Measurements from ENCODE around the gene PIP4K2B. TPM values are rescaled to one million over a fixed set of nuclear protein-coding genes. Genes with fewer than 3 reads are reported as not detected.

Gene PIP4K2B
- total RNA-seq, 1 experiment from 2014 or later = 25.5 TPM

DNA sequence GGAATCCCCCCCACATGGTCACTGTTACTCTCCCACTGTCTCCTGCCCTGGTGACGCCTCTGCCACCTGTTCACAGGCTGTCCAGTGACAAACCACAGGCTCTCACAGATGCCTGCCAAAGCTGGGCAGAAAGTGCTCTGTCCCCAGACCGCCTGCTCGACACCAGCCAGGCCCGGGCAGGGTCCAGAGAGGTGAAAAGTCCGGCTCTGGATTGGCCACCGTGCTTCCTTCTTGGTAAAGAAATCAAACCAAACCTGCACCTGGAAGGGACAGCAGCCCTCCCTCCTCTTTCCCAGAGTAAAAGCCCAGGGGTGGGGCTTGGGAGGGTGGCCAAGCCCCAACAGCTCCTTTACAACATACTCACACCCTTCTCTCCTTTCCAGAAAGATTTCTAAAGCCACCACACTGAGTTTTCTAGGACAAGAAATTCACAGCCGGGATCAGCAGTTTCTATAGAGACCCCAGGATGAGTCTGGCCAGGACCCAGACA lies 57.4 kb downstream of the PIP4K2B start:
- Histone ChIP-seq H3K4me1 (ENCODE audit: insufficient read depth, low read length) (peaks cover 8% of the 10 kb centered on the region), H3K4me3 (ENCODE audit: low read length) (no peak overlapping the region), H3K36me3 (ENCODE audit: low read depth, low read length) (no peaks in the 10 kb centered on the region; the same call in 1 of the 2 replicates), H3K9me3 (ENCODE audit: low read length) (no peaks in the 10 kb centered on the region), H2AFZ (ENCODE audit: low read length) (no peak overlapping the region), H3K9ac (ENCODE audit: low read length) (no peak overlapping the region), H3F3A (ENCODE audit: low read length, unreplicated experiment) (no peaks in the 10 kb centered on the region), H3K79me2 (ENCODE audit: low read length) (peaks cover 63% of the 10 kb centered on the region), H4K20me1 (ENCODE audit: low read length) (peaks cover 8% of the 10 kb centered on the region; the same call in 1 of the 2 replicates), H3K27ac (ENCODE audit: low read length) (no peak overlapping the region), H3K9me2 (replicated peaks; ENCODE audit: low read length) (no peaks in the 10 kb centered on the region), H3K4me2 (ENCODE audit: low read length) (no peak overlapping the region), H3K27me3 (ENCODE audit: low read length) (no peaks in the 10 kb centered on the region)
- no peak for ATAC-seq
- DNase-seq = no peak
- intact Hi-C loops (cut with micrococcal nuclease) = no loop called here
- BruUV-seq (replicated peaks) = no TSS peak
- ChIA-PET POLR2A (ENCODE audit: unreplicated experiment) (no interaction called here), CTCF (no interaction called here)
- TF ChIP-seq EZH2phosphoT487 (IDR thresholded peaks at IDR 0.05; ENCODE audit: borderline replicate concordance, low read length) = no peak
- TF ChIP-seq, protein P1, sequence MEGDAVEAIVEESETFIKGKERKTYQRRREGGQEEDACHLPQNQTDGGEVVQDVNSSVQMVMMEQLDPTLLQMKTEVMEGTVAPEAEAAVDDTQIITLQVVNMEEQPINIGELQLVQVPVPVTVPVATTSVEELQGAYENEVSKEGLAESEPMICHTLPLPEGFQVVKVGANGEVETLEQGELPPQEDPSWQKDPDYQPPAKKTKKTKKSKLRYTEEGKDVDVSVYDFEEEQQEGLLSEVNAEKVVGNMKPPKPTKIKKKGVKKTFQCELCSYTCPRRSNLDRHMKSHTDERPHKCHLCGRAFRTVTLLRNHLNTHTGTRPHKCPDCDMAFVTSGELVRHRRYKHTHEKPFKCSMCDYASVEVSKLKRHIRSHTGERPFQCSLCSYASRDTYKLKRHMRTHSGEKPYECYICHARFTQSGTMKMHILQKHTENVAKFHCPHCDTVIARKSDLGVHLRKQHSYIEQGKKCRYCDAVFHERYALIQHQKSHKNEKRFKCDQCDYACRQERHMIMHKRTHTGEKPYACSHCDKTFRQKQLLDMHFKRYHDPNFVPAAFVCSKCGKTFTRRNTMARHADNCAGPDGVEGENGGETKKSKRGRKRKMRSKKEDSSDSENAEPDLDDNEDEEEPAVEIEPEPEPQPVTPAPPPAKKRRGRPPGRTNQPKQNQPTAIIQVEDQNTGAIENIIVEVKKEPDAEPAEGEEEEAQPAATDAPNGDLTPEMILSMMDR (conservative IDR thresholded peaks at IDR 0.05; ENCODE audit: low read depth, low read length) = no peak
- no peak for TF ChIP-seq EZH2 (IDR thresholded peaks at IDR 0.05; ENCODE audit: low read length, unreplicated experiment)

DNA sequence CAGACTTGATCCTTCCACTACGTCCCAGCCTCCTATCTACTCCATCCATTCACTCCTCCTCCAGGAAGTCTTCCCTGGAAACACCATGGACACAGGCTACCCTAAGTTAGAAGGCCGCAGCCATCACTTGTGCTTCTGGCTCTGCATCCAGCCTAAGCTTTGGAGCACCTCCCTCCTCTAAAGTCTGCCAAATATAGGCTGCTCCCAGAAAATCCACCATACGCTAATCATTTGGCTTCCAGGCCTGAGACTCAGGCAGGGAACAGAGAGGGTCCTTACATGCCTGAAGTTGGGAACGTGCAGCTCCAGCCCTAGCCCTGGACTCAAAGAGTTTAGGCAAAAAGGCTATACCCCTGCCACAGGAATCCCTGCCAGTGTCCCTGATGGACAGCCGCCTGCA lies 57.9 kb downstream of the PIP4K2B start:
- Histone ChIP-seq H3K36me3 (ENCODE audit: low read depth, low read length) (no peaks in the 10 kb centered on the region; the same call in 1 of the 2 replicates), H3K4me3 (ENCODE audit: low read length) (no peak overlapping the region), H3K9me2 (replicated peaks; ENCODE audit: low read length) (no peaks in the 10 kb centered on the region), H3F3A (ENCODE audit: low read length, unreplicated experiment) (no peaks in the 10 kb centered on the region), H3K27ac (ENCODE audit: low read length) (no peak overlapping the region), H3K27me3 (ENCODE audit: low read length) (no peaks in the 10 kb centered on the region), H3K4me2 (ENCODE audit: low read length) (no peak overlapping the region), H3K9me3 (ENCODE audit: low read length) (no peaks in the 10 kb centered on the region), H4K20me1 (ENCODE audit: low read length) (peaks cover 8% of the 10 kb centered on the region; the same call in 1 of the 2 replicates), H3K4me1 (ENCODE audit: insufficient read depth, low read length) (peaks cover 6% of the 10 kb centered on the region), H3K9ac (ENCODE audit: low read length) (no peak overlapping the region), H2AFZ (ENCODE audit: low read length) (no peak overlapping the region), H3K79me2 (ENCODE audit: low read length) (peaks cover 58% of the 10 kb centered on the region)
- TF ChIP-seq EZH2 (IDR thresholded peaks at IDR 0.05; ENCODE audit: low read length, unreplicated experiment) (no peak), EZH2phosphoT487 (IDR thresholded peaks at IDR 0.05; ENCODE audit: borderline replicate concordance, low read length) (no peak)
- TF ChIP-seq, protein P1 (conservative IDR thresholded peaks at IDR 0.05; ENCODE audit: low read depth, low read length) = no peak
- ChIA-PET CTCF (no interaction called here), POLR2A (ENCODE audit: unreplicated experiment) (no interaction called here)
- intact Hi-C loops (cut with micrococcal nuclease) = no loop called here
- DNase-seq (no peak), ATAC-seq (no peak)
- BruUV-seq (replicated peaks) = no TSS peak

DNA sequence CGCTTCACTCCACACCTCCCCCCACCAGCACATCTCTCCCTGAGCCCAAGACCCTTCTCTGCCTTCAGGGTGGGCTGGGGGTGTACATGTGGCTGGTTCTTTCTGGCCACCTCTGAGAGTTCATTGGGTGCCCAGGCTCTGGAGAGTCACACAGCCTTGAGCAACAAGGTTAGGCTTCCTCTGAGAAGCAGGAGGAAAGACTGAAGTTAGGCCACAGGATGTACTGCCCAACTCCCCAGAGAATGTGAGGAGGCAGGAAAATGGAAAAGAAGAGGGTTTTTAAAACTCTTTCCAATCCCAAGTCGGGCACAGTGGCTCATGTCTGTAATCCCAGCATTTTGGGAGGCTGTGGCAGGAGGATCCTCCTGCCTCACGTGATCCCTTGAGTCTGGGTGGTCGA lies 58.5 kb downstream of the PIP4K2B start:
- Histone ChIP-seq H4K20me1 (ENCODE audit: low read length) (peaks cover 4% of the 10 kb centered on the region; the same call in 1 of the 2 replicates), H3K4me1 (ENCODE audit: insufficient read depth, low read length) (no peaks in the 10 kb centered on the region), H3K79me2 (ENCODE audit: low read length) (peaks cover 51% of the 10 kb centered on the region), H3K9ac (ENCODE audit: low read length) (no peak overlapping the region), H3F3A (ENCODE audit: low read length, unreplicated experiment) (no peaks in the 10 kb centered on the region), H3K27me3 (ENCODE audit: low read length) (no peaks in the 10 kb centered on the region), H3K4me3 (ENCODE audit: low read length) (no peak overlapping the region), H3K36me3 (ENCODE audit: low read depth, low read length) (no peaks in the 10 kb centered on the region; the same call in 1 of the 2 replicates), H3K9me2 (replicated peaks; ENCODE audit: low read length) (no peaks in the 10 kb centered on the region), H2AFZ (ENCODE audit: low read length) (no peak overlapping the region), H3K4me2 (ENCODE audit: low read length) (no peak overlapping the region), H3K27ac (ENCODE audit: low read length) (no peak overlapping the region), H3K9me3 (ENCODE audit: low read length) (no peaks in the 10 kb centered on the region)
- ATAC-seq = no peak
- ChIA-PET CTCF (no interaction called here), POLR2A (ENCODE audit: unreplicated experiment) (no interaction called here)
- BruUV-seq (replicated peaks) = no TSS peak
- TF ChIP-seq EZH2phosphoT487 (IDR thresholded peaks at IDR 0.05; ENCODE audit: borderline replicate concordance, low read length) = no peak
- TF ChIP-seq, protein P1 (conservative IDR thresholded peaks at IDR 0.05; ENCODE audit: low read depth, low read length) = no peak
- TF ChIP-seq EZH2 (IDR thresholded peaks at IDR 0.05; ENCODE audit: low read length, unreplicated experiment) = no peak
- DNase-seq = no peak
- intact Hi-C loops (cut with micrococcal nuclease) = no loop called here

Measured in PC-3 (cell line).